Activated T-cell treated with anti-CD3 and anti-CD28 coated beads for 4 hours (primary cell): Measurements from ENCODE around the gene ISOC1.

Experiments used
- DNase-seq: peaks from one replicate; pipeline ENCODE4 v3.0.0-alpha.2; 2020

The ISOC1 gene

GRCh38 chr5:129094087-129094923 is at the start of gene ISOC1:
Gene ISOC1, plus strand, starts transcription at chr5:129094749. Its CDS starts 18 bp downstream, at chr5:129094767.
- DNase-seq: peak; percentile 90

GRCh38 chr5:129046151-129046550 is 48.4 kb upstream of the ISOC1 start:
- no peak for DNase-seq

GRCh38 chr5:129048509-129048908 is 46.0 kb upstream of the ISOC1 start:
- DNase-seq: no peak

GRCh38 chr5:129049126-129049799 is 45.3 kb upstream of the ISOC1 start:
- no peak for DNase-seq

- no peak for DNase-seq
Measured at GRCh38 chr5:129051283-129051682, 43.3 kb upstream of the ISOC1 start.

GRCh38 chr5:129053438-129053837 is 41.1 kb upstream of the ISOC1 start:
- no peak for DNase-seq

GRCh38 chr5:129057329-129057728 is 37.2 kb upstream of the ISOC1 start:
- DNase-seq: no peak

- no peak for DNase-seq
Measured at GRCh38 chr5:129061849-129062248, 32.7 kb upstream of the ISOC1 start.

- no peak for DNase-seq
Measured at GRCh38 chr5:129063483-129064113, 31.0 kb upstream of the ISOC1 start.

GRCh38 chr5:129065721-129066120 is 28.8 kb upstream of the ISOC1 start:
- DNase-seq: no peak

GRCh38 chr5:129067745-129068144 is 26.8 kb upstream of the ISOC1 start:
- no peak for DNase-seq

GRCh38 chr5:129069292-129069691 is 25.3 kb upstream of the ISOC1 start:
- DNase-seq: no peak

- no peak for DNase-seq
Measured at GRCh38 chr5:129073111-129073510, 21.4 kb upstream of the ISOC1 start.

- no peak for DNase-seq
Measured at GRCh38 chr5:129074903-129075302, 19.6 kb upstream of the ISOC1 start.

- DNase-seq: no peak
Measured at GRCh38 chr5:129077433-129078075, 17.0 kb upstream of the ISOC1 start.

GRCh38 chr5:129078247-129078646 is 16.3 kb upstream of the ISOC1 start:
- DNase-seq: no peak

GRCh38 chr5:129078660-129079059 is 15.9 kb upstream of the ISOC1 start:
- DNase-seq: no peak

GRCh38 chr5:129079496-129079895 is 15.1 kb upstream of the ISOC1 start:
- no peak for DNase-seq

- no peak for DNase-seq
Measured at GRCh38 chr5:129080766-129081165, 13.8 kb upstream of the ISOC1 start.

- DNase-seq: no peak
Measured at GRCh38 chr5:129082225-129083136, 12.1 kb upstream of the ISOC1 start.

- DNase-seq: peak; percentile 33
Measured at GRCh38 chr5:129094924-129095899, 663 bp downstream of the ISOC1 start.
